LoVo (cell line): ENCODE data around the gene HTR7.

ENCODE experiments used
- DNase-seq: peaks from one replicate; pipeline ENCODE4 v3.0.0-alpha.2; 2016; ENCODE audit warnings: low spot score

The HTR7 gene

DNA sequence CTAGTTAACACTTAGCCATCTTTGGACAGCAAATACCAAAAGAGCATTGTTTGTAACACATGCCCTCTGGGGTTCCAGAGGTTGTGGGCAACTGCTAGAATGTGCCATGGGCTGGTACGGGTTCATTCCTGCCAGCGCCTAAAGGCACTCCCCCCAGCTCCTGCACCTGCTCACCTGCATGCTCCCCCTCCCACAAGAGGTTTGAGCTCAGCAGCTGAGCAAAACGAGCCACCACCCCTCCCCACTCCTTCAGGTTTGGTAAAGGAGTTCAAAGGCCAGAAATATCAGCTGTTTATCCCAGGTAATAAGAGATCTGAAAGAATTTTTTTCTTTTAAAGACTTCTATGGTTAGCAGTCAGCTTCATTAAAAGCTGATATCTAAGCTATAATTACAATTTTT is 53.5 kb downstream of the HTR7 start:
- DNase-seq = no peak

GRCh38 chr10:90801608-90802007 is 56.2 kb downstream of the HTR7 start:
- DNase-seq = no peak

DNA sequence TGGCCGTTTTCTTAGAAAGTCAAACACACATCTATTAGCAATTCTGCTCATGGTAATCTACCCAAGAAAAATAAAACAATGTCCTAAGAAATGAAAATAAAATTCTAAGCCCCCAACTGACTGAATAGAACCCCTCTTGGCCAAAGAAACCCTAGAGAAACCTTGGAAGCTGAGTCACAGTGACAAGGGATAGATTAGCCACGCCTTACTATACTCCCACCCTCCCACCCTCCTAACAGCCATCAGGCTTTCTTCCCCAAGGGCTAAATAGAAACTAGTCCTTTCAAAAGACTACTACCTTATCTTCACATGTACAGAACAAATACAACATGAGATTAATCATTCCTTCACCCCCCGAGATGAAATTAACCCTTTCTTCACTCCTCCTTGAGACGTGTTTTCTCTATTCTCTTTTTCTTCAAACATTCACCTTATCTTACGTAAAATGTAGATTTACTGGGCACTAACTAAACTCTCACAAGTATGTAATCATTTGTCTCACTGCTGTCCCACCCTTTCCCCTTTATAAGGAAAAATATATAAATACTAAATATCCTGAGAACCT is 57.5 kb downstream of the HTR7 start:
- no peak for DNase-seq

DNA sequence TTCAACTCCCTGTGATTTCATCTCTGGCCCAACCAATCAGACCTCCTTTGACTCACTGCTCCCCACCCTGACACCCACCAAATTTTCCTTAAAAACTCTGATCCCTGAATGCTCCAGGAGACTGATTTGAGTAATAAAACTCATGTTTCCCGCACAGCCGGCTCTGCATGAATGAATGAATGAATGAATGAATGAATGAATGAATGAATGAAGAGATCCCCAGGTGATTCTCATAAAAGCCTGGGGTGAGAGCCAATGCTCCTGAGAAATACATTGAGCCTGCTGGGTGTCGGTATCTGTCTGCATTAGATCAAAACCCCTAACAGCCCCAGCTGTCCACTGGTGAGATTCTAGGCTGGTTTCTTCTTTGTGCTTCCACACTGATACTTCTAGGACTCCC is 58.7 kb downstream of the HTR7 start:
- DNase-seq = no peak

GRCh38 chr10:90798482-90798881 is 59.4 kb downstream of the HTR7 start:
- no peak for DNase-seq

DNA sequence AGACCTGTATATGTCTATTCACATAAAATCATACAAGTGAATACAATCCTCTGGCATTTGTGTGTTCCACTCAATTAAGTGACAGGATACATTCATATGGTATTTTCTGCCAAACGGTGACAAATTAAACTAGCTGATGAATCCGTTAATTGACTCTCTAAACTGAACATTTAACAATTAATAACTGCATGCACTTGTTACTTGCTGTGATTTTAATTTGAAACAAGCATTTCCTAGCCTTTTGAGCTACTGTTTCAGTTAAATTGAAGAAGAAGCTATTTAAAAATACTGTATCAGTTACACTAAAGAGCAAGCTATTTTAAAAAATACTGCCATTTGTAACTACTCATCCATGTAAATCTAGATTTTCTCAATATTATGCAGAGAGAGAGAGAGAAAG is 67.4 kb downstream of the HTR7 start:
- no peak for DNase-seq

GRCh38 chr10:90788968-90789367 is 68.9 kb downstream of the HTR7 start:
- no peak for DNase-seq

- DNase-seq = no peak
Measured at GRCh38 chr10:90788199-90788491, 69.7 kb downstream of the HTR7 start.

DNA sequence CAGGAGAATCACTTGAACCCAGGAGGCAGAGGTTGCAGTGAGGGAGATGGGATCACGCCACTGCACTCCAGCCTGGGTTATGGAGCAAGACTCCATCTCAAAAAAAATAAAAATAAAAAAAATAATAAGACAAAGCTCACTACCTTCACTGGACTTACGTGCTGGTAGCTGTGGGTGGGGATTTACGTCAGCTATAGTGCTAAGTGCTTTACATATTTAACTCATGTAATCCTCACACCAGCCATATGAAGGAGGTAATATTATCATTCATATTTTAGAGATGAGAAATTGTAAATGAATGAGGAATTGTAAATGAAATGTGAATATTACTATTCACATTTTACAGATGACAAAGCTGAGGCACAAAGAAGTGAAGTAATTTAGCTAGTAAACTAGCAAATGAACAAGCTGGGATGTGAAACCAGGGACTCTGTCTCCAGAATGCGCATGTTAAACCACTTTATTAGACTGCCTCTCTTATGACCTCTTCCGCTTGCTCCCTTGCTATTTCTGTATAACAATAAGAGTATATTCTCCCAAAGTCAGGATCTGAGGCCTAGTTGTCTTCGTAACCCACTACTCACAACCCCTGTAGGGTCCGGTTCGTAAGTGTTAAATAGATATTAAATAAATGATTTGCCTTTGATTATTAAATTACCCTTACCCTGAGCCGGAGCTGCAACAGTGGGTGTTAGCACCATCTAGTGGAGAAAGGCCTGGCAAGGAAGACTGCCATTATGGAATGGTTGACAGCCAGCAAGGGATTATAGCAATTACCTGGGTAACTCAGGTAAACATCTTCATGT is 70.2 kb downstream of the HTR7 start:
- peak; percentile 47 for DNase-seq

- no peak for DNase-seq
Measured at GRCh38 chr10:90785782-90786181, 72.1 kb downstream of the HTR7 start.

DNA sequence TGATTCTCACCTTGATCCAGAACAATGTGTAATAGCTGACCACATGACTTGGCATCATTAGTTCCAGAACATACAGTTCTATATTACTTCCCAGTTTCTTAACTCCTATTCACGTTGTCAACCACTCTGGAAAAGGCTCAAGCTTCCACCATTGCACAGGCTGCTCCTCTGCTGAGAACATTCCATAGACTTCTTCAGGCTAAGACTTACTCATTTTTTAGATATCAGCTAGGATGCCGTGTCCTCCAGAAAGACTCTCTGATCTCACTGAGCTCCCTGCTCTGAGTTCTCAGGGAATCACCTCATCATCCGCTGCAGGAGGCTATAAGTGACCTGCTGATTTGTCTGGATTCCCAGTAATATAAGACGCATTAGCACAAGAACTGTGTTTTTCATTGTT is 73.1 kb downstream of the HTR7 start:
- DNase-seq = no peak

GRCh38 chr10:90780488-90780887 is 77.4 kb downstream of the HTR7 start:
- no peak for DNase-seq

- no peak for DNase-seq
Measured at GRCh38 chr10:90779548-90779947, 78.3 kb downstream of the HTR7 start.

- DNase-seq = no peak
Measured at GRCh38 chr10:90777621-90778020, 80.2 kb downstream of the HTR7 start.

DNA sequence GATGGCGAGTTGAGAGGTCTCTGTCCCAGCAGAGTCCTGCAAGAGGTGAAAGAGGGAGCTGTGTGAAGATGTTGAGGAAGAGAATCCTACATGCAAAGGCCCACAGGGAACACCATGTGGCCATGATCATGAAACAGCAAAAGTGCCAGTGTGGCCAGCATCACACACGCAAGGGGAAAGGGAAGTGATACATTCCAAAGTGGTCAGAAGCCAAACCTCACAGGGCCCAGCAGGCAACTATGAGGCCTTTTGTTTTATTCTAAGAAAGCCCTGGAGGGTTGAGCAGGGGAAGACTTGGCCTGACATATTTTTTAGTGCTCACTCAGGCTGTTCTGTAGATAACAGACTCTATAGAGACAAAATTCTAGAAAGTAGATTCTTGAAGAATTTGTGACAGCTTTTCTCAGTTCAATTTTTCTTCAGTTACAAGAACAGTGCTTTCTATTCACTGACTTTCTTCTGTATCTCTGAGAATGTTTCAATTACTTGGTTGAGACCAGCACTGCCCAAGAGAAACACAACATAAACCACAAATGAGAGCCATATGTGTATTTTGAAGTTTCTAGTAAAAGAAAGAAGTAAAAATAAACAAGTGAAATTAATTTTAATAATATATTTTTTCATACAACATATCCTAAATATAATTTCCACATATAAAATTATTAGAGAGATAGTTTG is 82.3 kb downstream of the HTR7 start:
- DNase-seq = no peak

GRCh38 chr10:90769946-90770841 is 87.6 kb downstream of the HTR7 start:
- DNase-seq = no peak

GRCh38 chr10:90751107-90751997 is 106.5 kb downstream of the HTR7 start:
- peak; percentile 55 for DNase-seq

GRCh38 chr10:90746829-90747228 is 111.0 kb downstream of the HTR7 start:
- DNase-seq = no peak

DNA sequence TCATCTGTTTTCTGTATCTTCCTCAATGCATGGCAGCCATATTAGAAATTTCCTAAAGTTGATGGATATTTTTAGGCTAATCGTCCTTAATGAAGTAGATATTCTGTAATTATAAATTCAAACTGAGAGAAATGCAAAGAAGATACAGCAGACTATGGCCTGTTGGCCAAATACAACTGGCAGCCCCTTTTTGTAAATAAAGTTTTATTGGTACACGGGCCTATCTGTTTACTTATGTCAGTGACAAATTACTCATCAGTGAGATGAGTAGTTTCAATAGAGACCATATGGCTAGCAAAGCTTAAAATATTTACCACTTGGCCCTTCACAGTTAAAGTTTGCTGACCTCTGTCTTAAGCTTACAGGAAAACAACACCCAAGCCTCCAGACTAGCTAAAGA is 112.3 kb downstream of the HTR7 start:
- no peak for DNase-seq

DNA sequence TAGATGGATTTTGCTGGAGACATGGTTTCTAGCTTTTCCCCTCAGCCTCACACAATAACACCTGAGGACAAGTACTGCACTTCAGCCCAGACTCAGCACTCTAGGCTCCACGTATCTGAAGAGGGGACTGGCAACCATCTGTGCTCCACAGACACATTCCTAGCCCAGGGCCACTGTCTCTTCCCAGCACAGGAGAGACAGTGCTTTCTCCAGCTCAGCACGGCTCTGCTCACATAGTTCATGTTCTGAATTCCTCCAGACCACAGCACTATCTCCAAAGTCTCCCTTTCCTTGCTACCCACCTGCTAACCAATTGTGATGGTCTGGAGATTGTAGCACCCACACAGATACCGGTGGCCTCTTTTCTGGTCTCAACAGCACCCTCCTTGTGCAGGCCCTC is 114.5 kb downstream of the HTR7 start:
- no peak for DNase-seq

GRCh38 chr10:90741926-90742565 is 115.8 kb downstream of the HTR7 start:
- DNase-seq = no peak
